Measurements from ENCODE around the gene TREML1. TPM values are rescaled to one million over a fixed set of nuclear protein-coding genes. Genes with fewer than 3 reads are reported as not detected.

Gene TREML1
- total and polyA plus RNA-seq, 9 of the 15 experiments (the other 6 are each of a cell fraction or from before 2014, with no cell fraction given) = not detected

DNA sequence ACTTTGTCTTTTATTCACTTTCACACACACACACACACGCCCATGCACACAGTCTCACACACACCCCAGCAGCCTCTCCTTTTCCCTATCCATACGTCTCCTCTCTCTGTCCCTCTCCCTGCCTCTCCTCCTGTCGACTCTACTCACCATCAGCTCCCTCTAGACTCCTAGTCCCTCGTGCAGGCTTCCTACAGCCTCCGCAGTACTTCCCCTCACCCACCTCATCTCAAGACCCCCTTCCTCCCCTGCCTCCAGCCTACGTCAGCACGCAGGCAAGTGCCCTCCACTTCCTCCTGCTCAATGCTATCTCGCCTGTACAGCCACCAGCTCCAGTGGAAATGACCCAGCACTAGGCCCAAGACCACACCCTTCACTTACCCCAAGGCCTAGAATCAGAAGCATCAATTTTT lies 47.6 kb upstream of the TREML1 start (continued):
- peak; percentile 36 for TF ChIP-seq EP400 (IDR thresholded peaks at IDR 0.05)
- TF ChIP-seq SMARCA5 (IDR thresholded peaks at IDR 0.05) = peak; percentile 59; the same call in 1 of the 2 replicates
- TF ChIP-seq DPF2 (IDR thresholded peaks at IDR 0.05) = peak; percentile 94
- TF ChIP-seq, protein P1, sequence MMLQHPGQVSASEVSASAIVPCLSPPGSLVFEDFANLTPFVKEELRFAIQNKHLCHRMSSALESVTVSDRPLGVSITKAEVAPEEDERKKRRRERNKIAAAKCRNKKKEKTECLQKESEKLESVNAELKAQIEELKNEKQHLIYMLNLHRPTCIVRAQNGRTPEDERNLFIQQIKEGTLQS (IDR thresholded peaks at IDR 0.05) = peak; percentile 19; the same call in 1 of the 2 replicates
- TF ChIP-seq, protein P1 (CRISPR knock-in tag; conservative IDR thresholded peaks at IDR 0.05) = no peak
- peak; percentile 60 for TF ChIP-seq CXXC5 (CRISPR knock-in tag; IDR thresholded peaks at IDR 0.05)
- TF ChIP-seq, protein P2, sequence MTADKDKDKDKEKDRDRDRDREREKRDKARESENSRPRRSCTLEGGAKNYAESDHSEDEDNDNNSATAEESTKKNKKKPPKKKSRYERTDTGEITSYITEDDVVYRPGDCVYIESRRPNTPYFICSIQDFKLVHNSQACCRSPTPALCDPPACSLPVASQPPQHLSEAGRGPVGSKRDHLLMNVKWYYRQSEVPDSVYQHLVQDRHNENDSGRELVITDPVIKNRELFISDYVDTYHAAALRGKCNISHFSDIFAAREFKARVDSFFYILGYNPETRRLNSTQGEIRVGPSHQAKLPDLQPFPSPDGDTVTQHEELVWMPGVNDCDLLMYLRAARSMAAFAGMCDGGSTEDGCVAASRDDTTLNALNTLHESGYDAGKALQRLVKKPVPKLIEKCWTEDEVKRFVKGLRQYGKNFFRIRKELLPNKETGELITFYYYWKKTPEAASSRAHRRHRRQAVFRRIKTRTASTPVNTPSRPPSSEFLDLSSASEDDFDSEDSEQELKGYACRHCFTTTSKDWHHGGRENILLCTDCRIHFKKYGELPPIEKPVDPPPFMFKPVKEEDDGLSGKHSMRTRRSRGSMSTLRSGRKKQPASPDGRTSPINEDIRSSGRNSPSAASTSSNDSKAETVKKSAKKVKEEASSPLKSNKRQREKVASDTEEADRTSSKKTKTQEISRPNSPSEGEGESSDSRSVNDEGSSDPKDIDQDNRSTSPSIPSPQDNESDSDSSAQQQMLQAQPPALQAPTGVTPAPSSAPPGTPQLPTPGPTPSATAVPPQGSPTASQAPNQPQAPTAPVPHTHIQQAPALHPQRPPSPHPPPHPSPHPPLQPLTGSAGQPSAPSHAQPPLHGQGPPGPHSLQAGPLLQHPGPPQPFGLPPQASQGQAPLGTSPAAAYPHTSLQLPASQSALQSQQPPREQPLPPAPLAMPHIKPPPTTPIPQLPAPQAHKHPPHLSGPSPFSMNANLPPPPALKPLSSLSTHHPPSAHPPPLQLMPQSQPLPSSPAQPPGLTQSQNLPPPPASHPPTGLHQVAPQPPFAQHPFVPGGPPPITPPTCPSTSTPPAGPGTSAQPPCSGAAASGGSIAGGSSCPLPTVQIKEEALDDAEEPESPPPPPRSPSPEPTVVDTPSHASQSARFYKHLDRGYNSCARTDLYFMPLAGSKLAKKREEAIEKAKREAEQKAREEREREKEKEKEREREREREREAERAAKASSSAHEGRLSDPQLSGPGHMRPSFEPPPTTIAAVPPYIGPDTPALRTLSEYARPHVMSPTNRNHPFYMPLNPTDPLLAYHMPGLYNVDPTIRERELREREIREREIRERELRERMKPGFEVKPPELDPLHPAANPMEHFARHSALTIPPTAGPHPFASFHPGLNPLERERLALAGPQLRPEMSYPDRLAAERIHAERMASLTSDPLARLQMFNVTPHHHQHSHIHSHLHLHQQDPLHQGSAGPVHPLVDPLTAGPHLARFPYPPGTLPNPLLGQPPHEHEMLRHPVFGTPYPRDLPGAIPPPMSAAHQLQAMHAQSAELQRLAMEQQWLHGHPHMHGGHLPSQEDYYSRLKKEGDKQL (CRISPR knock-in tag; IDR thresholded peaks at IDR 0.05; ENCODE audit: borderline replicate concordance) = no peak
- TF ChIP-seq CBFA2T3 (IDR thresholded peaks at IDR 0.05) = peak; percentile 85
- TF ChIP-seq, protein P3, sequence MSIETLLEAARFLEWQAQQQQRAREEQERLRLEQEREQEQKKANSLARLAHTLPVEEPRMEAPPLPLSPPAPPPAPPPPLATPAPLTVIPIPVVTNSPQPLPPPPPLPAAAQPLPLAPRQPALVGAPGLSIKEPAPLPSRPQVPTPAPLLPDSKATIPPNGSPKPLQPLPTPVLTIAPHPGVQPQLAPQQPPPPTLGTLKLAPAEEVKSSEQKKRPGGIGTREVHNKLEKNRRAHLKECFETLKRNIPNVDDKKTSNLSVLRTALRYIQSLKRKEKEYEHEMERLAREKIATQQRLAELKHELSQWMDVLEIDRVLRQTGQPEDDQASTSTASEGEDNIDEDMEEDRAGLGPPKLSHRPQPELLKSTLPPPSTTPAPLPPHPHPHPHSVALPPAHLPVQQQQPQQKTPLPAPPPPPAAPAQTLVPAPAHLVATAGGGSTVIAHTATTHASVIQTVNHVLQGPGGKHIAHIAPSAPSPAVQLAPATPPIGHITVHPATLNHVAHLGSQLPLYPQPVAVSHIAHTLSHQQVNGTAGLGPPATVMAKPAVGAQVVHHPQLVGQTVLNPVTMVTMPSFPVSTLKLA (conservative IDR thresholded peaks at IDR 0.05) = 0 out of 4 replicates have a peak, but pooled peaks of 1 of the 2 experiments have one; percentile 24
- 0 out of 2 replicates have a peak, but pooled peaks have one; percentile 40 for TF ChIP-seq ETV1 (tag; conservative IDR thresholded peaks at IDR 0.05; ENCODE audit: low read depth)
- peak; percentile 37; the same call in 1 of the 2 replicates for TF ChIP-seq POLR2AphosphoS5 (IDR thresholded peaks at IDR 0.05; ENCODE audit: control insufficient read depth, insufficient read depth, low read depth, low read length)
- TF ChIP-seq MIER1 (IDR thresholded peaks at IDR 0.05; ENCODE audit: low read depth) = no peak
- no peak for TF ChIP-seq RFX7 (CRISPR knock-in tag; IDR thresholded peaks at IDR 0.05)
- TF ChIP-seq TFAP4 (CRISPR knock-in tag; IDR thresholded peaks at IDR 0.05; ENCODE audit: borderline replicate concordance) = no peak; the same call in 1 of the 2 replicates

Data from K562 (cell line).